MM.1S (cell line): ENCODE results near the gene POP5.
"Not testable (repeated sequence)": the region's sequence is repeated elsewhere in the genome, so short reads cannot be mapped to it uniquely, and the experiment has no call there.

Experiments used
- DNase-seq: peaks from one replicate; pipeline ENCODE4 v3.0.0-alpha.2; 2015
- H2AFZ ChIP-seq: fragments of 300-600 bp; sonication (generic); 2 replicates; pipeline ENCODE4 v1.6.0; 2016; ENCODE audit warnings: antibody characterized with exemption, low read length
- H3F3A ChIP-seq: fragments of 300-600 bp; sonication (generic); 2 replicates; pipeline ENCODE4 v1.6.1; 2016; ENCODE audit warnings: mild to moderate bottlenecking, antibody characterized with exemption, low read length, moderate library complexity, mixed read lengths; ENCODE audit not compliant: insufficient read depth
- H3K27ac ChIP-seq: fragments of 300-600 bp; sonication (generic); 2 replicates; pipeline ENCODE4 v1.5.1; 2016; ENCODE audit warnings: mild to moderate bottlenecking, low read length
- H3K27me3 ChIP-seq: fragments of 300-600 bp; sonication (generic); replicated peaks from 2 replicates; pipeline ENCODE4 v1.6.0; 2016; ENCODE audit warnings: low read length; ENCODE audit not compliant: insufficient read depth
- H3K36me3 ChIP-seq: fragments of 300-600 bp; sonication (generic); replicated peaks from 2 replicates; pipeline ENCODE4 v1.6.1; 2016; ENCODE audit warnings: mild to moderate bottlenecking, low read length, mixed read lengths; ENCODE audit not compliant: insufficient read depth
- H3K4me1 ChIP-seq: fragments of 300-600 bp; sonication (generic); 2 replicates; pipeline ENCODE4 v1.6.1; 2016; ENCODE audit warnings: low read length, mixed read lengths
- H3K4me2 ChIP-seq: fragments of 300-600 bp; sonication (generic); 2 replicates; pipeline ENCODE4 v1.6.0; 2016; ENCODE audit warnings: low read depth, low read length
- H3K4me3 ChIP-seq: fragments of 300-600 bp; sonication (generic); 2 replicates; pipeline ENCODE4 v1.5.1; 2016; ENCODE audit warnings: low read length, mixed read lengths
- H3K79me2 ChIP-seq: fragments of 300-600 bp; sonication (generic); 2 replicates; pipeline ENCODE4 v1.6.1; 2016; ENCODE audit warnings: mixed run types, low read length, mixed read lengths
- H3K9ac ChIP-seq: fragments of 300-600 bp; sonication (generic); 2 replicates; pipeline ENCODE4 v1.6.1; 2016; ENCODE audit warnings: low read length, mixed read lengths
- H3K9me2 ChIP-seq: fragments of 300-600 bp; sonication (generic); replicated peaks from 2 replicates; pipeline ENCODE4 v1.6.1; 2016; ENCODE audit warnings: mild to moderate bottlenecking, low read length, mixed read lengths; ENCODE audit not compliant: insufficient read depth
- H3K9me3 ChIP-seq: fragments of 300-600 bp; sonication (generic); replicated peaks from 2 replicates; pipeline ENCODE4 v1.6.1; 2016; ENCODE audit warnings: mild to moderate bottlenecking, low read length, mixed read lengths; ENCODE audit not compliant: insufficient read depth
- H4K20me1 ChIP-seq: fragments of 300-600 bp; sonication (generic); 2 replicates; pipeline ENCODE4 v1.6.1; 2016; ENCODE audit warnings: mild to moderate bottlenecking, low read length, moderate library complexity, mixed read lengths; ENCODE audit not compliant: insufficient read depth
- EZH2 ChIP-seq: fragments of 300-600 bp; sonication (generic); optimal IDR thresholded peaks from 2 replicates; pipeline ENCODE3; 2017; ENCODE audit warnings: low read depth, mild to moderate bottlenecking, antibody characterized with exemption, low read length, mixed read lengths
- EZH2phosphoT487 ChIP-seq: fragments of 300-600 bp; sonication (generic); IDR thresholded peaks from 2 replicates; pipeline ENCODE4 v1.6.1; 2018; ENCODE audit warnings: antibody characterized with exemption, low read length
- TF ChIP-seq, protein P1 (sequence below): fragments of 300-600 bp; sonication (generic); IDR thresholded peaks from 2 replicates; pipeline ENCODE4 v1.5.1; 2016; ENCODE audit warnings: antibody characterized with exemption, low read length, mixed read lengths

Gene POP5

DNA sequence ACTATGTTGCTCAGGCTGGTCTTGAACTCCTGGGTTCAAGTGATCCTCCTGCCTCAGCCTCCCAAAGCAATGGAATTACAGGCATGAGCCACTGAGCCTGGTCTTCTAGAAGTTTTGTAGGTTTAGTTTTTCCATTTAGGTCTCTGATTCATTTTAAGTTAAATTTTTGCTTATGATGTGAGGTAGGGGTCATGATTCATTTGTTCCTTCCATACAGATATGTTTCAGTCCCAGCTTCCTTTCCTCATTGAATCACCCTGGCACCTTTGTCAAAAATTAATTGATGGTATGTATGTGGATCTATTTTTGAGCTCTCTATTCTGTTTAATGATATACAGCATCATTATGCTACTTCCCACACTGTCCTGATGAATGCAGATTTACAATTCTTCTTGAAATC, 33.6 kb upstream of the POP5 start:
- no peaks in the 10 kb centered on the region for H3K9me2 ChIP-seq
- TF ChIP-seq EZH2: no peak
- no peak for TF ChIP-seq EZH2phosphoT487
- TF ChIP-seq, protein P1, sequence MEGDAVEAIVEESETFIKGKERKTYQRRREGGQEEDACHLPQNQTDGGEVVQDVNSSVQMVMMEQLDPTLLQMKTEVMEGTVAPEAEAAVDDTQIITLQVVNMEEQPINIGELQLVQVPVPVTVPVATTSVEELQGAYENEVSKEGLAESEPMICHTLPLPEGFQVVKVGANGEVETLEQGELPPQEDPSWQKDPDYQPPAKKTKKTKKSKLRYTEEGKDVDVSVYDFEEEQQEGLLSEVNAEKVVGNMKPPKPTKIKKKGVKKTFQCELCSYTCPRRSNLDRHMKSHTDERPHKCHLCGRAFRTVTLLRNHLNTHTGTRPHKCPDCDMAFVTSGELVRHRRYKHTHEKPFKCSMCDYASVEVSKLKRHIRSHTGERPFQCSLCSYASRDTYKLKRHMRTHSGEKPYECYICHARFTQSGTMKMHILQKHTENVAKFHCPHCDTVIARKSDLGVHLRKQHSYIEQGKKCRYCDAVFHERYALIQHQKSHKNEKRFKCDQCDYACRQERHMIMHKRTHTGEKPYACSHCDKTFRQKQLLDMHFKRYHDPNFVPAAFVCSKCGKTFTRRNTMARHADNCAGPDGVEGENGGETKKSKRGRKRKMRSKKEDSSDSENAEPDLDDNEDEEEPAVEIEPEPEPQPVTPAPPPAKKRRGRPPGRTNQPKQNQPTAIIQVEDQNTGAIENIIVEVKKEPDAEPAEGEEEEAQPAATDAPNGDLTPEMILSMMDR: no peak
- H3F3A ChIP-seq: no peaks in the 10 kb centered on the region
- no peaks in the 10 kb centered on the region for H3K9me3 ChIP-seq
- no peak overlapping the region for H3K9ac ChIP-seq
- H3K27ac ChIP-seq: no peak overlapping the region
- H2AFZ ChIP-seq: no peak overlapping the region
- no peak for DNase-seq
- H3K4me2 ChIP-seq: no peak overlapping the region
- H3K36me3 ChIP-seq: no peaks in the 10 kb centered on the region
- H4K20me1 ChIP-seq: no peaks in the 10 kb centered on the region
- no peaks in the 10 kb centered on the region for H3K79me2 ChIP-seq
- H3K27me3 ChIP-seq: no peaks in the 10 kb centered on the region
- H3K4me3 ChIP-seq: no peak overlapping the region
- no peaks in the 10 kb centered on the region for H3K4me1 ChIP-seq

DNA sequence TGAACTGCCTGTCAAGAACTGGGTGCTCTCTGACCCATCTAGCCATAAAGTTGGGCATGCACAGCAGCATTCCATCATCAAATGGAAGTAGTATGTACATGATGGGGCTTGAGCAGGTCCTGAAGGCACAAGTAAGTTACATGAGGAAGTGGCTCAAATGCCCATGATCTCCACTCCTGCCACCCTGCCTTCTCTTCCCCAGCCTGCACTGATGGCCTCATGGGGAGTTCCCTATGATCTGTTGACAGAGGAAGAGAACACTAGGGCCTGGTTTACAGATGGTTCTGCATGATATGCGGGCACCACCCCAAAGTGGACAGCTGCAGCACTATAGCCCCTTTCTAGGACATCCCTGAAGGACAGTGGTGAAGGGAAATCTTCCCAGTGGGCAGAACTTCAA, 30.3 kb upstream of the POP5 start:
- DNase-seq, H2AFZ ChIP-seq, H3K4me1 ChIP-seq, H3K79me2 ChIP-seq, H3K27ac ChIP-seq, H3F3A ChIP-seq, H3K4me3 ChIP-seq, H3K9ac ChIP-seq, H3K9me2 ChIP-seq, H3K36me3 ChIP-seq, H3K4me2 ChIP-seq, H3K9me3 ChIP-seq, H3K27me3 ChIP-seq, H4K20me1 ChIP-seq: not testable (repeated sequence)

DNA sequence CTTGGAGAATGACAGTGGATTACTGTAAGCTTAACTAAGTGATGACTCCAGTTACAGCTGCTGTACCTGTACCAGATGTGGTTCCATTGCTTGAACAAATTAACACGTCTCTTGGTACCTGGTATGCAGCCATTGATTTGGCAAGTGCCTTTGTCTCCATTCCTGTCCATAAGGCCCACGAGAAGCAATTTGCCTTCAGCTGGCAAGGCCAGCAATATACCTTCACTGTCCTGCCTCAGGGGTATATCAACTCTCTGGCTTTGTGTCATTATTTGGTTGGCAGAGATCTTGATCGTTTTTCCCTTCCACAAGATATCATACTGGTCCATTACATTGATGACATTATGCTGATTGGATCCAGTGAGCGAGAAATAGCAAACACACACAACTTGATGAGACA, 29.4 kb upstream of the POP5 start:
- Histone ChIP-seq H3K4me1 (no peaks in the 10 kb centered on the region), H2AFZ (no peak overlapping the region), H3K4me2 (no peak overlapping the region), H3K9me2 (no peaks in the 10 kb centered on the region), H3K9ac (no peak overlapping the region), H3K9me3 (no peaks in the 10 kb centered on the region), H3K27ac (no peak overlapping the region), H3K4me3 (no peak overlapping the region), H3K27me3 (no peaks in the 10 kb centered on the region), H4K20me1 (no peaks in the 10 kb centered on the region), H3F3A (no peaks in the 10 kb centered on the region), H3K79me2 (no peaks in the 10 kb centered on the region), H3K36me3 (no peaks in the 10 kb centered on the region)
- TF ChIP-seq EZH2: no peak
- TF ChIP-seq, protein P1: no peak
- TF ChIP-seq EZH2phosphoT487: no peak
- no peak for DNase-seq

DNA sequence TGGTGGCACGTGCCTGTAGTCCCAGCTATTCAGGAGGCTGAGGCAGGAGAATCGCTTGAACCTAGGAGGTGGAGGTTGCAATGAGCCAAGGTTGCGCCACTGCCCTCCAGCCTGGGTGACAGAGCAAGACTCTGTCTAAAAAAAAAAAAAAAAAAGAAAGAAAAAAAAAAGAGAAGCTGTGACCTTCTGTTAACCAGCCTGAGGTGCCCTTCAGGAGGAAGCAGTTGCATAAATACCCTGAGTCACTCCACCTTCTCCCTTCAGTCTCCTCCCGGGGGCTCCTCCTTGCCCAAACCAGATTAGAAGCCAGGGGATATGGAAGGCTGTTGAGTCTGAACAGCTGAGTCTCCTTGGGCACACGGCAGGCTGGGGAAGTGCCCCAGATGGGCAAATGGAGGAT, 21.2 kb upstream of the POP5 start:
- H3K9ac ChIP-seq, H3K36me3 ChIP-seq, H3K9me2 ChIP-seq, H2AFZ ChIP-seq, H3K27me3 ChIP-seq, H3K9me3 ChIP-seq, H3K79me2 ChIP-seq, H3K27ac ChIP-seq, H3K4me2 ChIP-seq, DNase-seq, H3K4me3 ChIP-seq, H3K4me1 ChIP-seq, H4K20me1 ChIP-seq, H3F3A ChIP-seq: not testable (repeated sequence)
